ENCODE results near the gene ZNF398.

ZNF398 gene

GRCh38 chr7:149104749-149105148 is 42.5 kb upstream of the ZNF398 start:
- H3K27me3 ChIP-seq (replicated peaks) = no peaks in the 10 kb centered on the region
- no peak overlapping the region for H3K27ac ChIP-seq
- no peak overlapping the region for H3K4me3 ChIP-seq (ENCODE audit: low read depth, low read length)
- no peak for TF ChIP-seq CTCF (IDR thresholded peaks at IDR 0.05; ENCODE audit: low read depth, low read length, missing control alignments)
- no peak for DNase-seq
- in situ Hi-C loops (cut with HindIII; ENCODE audit: low pct_ligation_motif_present, low sequenced_read_pairs) = no loop called here
- H3K36me3 ChIP-seq (replicated peaks) = no peaks in the 10 kb centered on the region

- Histone ChIP-seq H3K4me3 (ENCODE audit: low read depth, low read length) (no peak overlapping the region), H3K27ac (no peak overlapping the region), H3K36me3 (replicated peaks) (no peaks in the 10 kb centered on the region), H3K27me3 (replicated peaks) (no peaks in the 10 kb centered on the region)
- in situ Hi-C loops (cut with HindIII; ENCODE audit: low pct_ligation_motif_present, low sequenced_read_pairs) = no loop called here
- no peak for TF ChIP-seq CTCF (IDR thresholded peaks at IDR 0.05; ENCODE audit: low read depth, low read length, missing control alignments)
- no peak for DNase-seq
These were observed 37.3 kb upstream of the ZNF398 start for GRCh38 chr7:149109969-149110368.

- peak overlapping the region; percentile 96 for H3K4me3 ChIP-seq (ENCODE audit: low read depth, low read length)
- in situ Hi-C loops (cut with HindIII; ENCODE audit: low pct_ligation_motif_present, low sequenced_read_pairs) = no loop called here
- no peak for DNase-seq
- no peaks in the 10 kb centered on the region for H3K27me3 ChIP-seq (replicated peaks)
- H3K36me3 ChIP-seq (replicated peaks) = peaks cover 5% of the 10 kb centered on the region
- H3K27ac ChIP-seq = peak overlapping the region; percentile 82
- no peak for TF ChIP-seq CTCF (IDR thresholded peaks at IDR 0.05; ENCODE audit: low read depth, low read length, missing control alignments)
These were observed 21.9 kb upstream of the ZNF398 start for GRCh38 chr7:149125189-149125862.

GRCh38 chr7:149125863-149126661 is 21.2 kb upstream of the ZNF398 start, which contains the start of gene ZNF425:
Gene ZNF425 (minus strand): TSS chr7:149126324. CDS start chr7:149126213, 111 bp downstream.
- TF ChIP-seq CTCF (IDR thresholded peaks at IDR 0.05; ENCODE audit: low read depth, low read length, missing control alignments) = peak; percentile 75
- Histone ChIP-seq H3K4me3 (ENCODE audit: low read depth, low read length) (peak within 1 kb of the TSS; percentile 96), H3K36me3 (replicated peaks) (peaks cover 12% of the 10 kb centered on the region), H3K27me3 (replicated peaks) (no peaks in the 10 kb centered on the region), H3K27ac (peak within 1 kb of the TSS; percentile 82)
- peak; percentile 69 for DNase-seq
- in situ Hi-C loops (cut with HindIII; ENCODE audit: low pct_ligation_motif_present, low sequenced_read_pairs) = no loop called here

GRCh38 chr7:149126662-149127266 is 20.5 kb upstream of the ZNF398 start:
- in situ Hi-C loops (cut with HindIII; ENCODE audit: low pct_ligation_motif_present, low sequenced_read_pairs) = no loop called here
- no peak for DNase-seq
- TF ChIP-seq CTCF (IDR thresholded peaks at IDR 0.05; ENCODE audit: low read depth, low read length, missing control alignments) = no peak
- Histone ChIP-seq H3K36me3 (replicated peaks) (peaks cover 16% of the 10 kb centered on the region), H3K27ac (peak overlapping the region; percentile 82), H3K27me3 (replicated peaks) (no peaks in the 10 kb centered on the region), H3K4me3 (ENCODE audit: low read depth, low read length) (peak overlapping the region; percentile 96)
